Lower lobe of right lung (tissue), 2 donors: ENCODE measurements around the gene HRH3. TPM values are rescaled to one million over a fixed set of nuclear protein-coding genes. Genes with fewer than 3 reads are reported as not detected.

Experiments
- ATAC-seq, 2 donors: fragments of 200-7000 bp; cut with Tn5 transposase; one replicate each; pipeline ENCODE4 v1.9.1; 2020 to 2022; ENCODE audit warnings: mild to moderate bottlenecking in 2 of 2, moderate library complexity in 2 of 2
- DNase-seq: peaks from one replicate; pipeline ENCODE4 v3.0.0-alpha.2; 2020
- H3K27ac ChIP-seq: fragments of 200-600 bp; one replicate; pipeline ENCODE4 v1.8.0; 2022
- H3K27me3 ChIP-seq: fragments of 200-600 bp; one replicate; pipeline ENCODE4 v1.8.0; 2022; ENCODE audit warnings: low read depth
- H3K36me3 ChIP-seq: fragments of 200-600 bp; one replicate; pipeline ENCODE4 v1.8.0; 2022; ENCODE audit warnings: mild to moderate bottlenecking
- H3K4me1 ChIP-seq: fragments of 200-600 bp; one replicate; pipeline ENCODE4 v1.8.0; 2022
- H3K4me3 ChIP-seq: fragments of 200-600 bp; one replicate; pipeline ENCODE4 v1.8.0; 2022; ENCODE audit warnings: mild to moderate bottlenecking
- H3K9me3 ChIP-seq: fragments of 200-600 bp; one replicate; pipeline ENCODE4 v1.8.0; 2022
- CTCF ChIP-seq: fragments of 200-600 bp; IDR thresholded peaks from one replicate; pipeline ENCODE4 v1.8.0; 2022; ENCODE audit warnings: antibody characterized with exemption, mild to moderate bottlenecking
- intact Hi-C: fragments of 100-400 bp; cut with DNase I; formaldehyde crosslinking; loops from one replicate; pipeline ENCODE4 v1.11.0; 2022
- total RNA-seq: library from RNA; stranded (reverse); fragmentation: NEBNext Ultra II Directional; extraction: Animal tissue kit (Norgen Biotek cat#: 25700); gene quantifications from one replicate; pipeline ENCODE4 v1.2.1, GENCODE V29; 2021
- donor health status: DM: no; HTN: yes; CAD: no; lungs with severe emphysema.

The HRH3 gene
- total RNA-seq, 1 donor from 2014 or later, result not detected

GRCh38 chr20:62179162-62179504, 40.9 kb downstream of the HRH3 start:
- DNase-seq, result no peak
- intact Hi-C loops, result no loop called here
- ATAC-seq, result no peak
- peaks cover 43% of the 10 kb centered on the region for H3K36me3 ChIP-seq
- peaks cover 15% of the 10 kb centered on the region for H3K4me1 ChIP-seq
- H3K27ac ChIP-seq, result no peak overlapping the region
- H3K4me3 ChIP-seq, result no peak overlapping the region
- no peak for TF ChIP-seq CTCF
- H3K27me3 ChIP-seq, result no peaks in the 10 kb centered on the region
- H3K9me3 ChIP-seq, result no peaks in the 10 kb centered on the region

GRCh38 chr20:62178316-62179161, 41.5 kb downstream of the HRH3 start:
- TF ChIP-seq CTCF, result no peak
- no peaks in the 10 kb centered on the region for H3K9me3 ChIP-seq
- no peaks in the 10 kb centered on the region for H3K27me3 ChIP-seq
- no peak overlapping the region for H3K27ac ChIP-seq
- no peak overlapping the region for H3K4me3 ChIP-seq
- DNase-seq (no peak), ATAC-seq (no peak)
- peaks cover 9% of the 10 kb centered on the region for H3K4me1 ChIP-seq
- peaks cover 49% of the 10 kb centered on the region for H3K36me3 ChIP-seq
- intact Hi-C loops, result no loop called here

GRCh38 chr20:62177307-62177706, 42.8 kb downstream of the HRH3 start:
- Histone ChIP-seq H3K4me3 (no peak overlapping the region), H3K9me3 (no peaks in the 10 kb centered on the region), H3K36me3 (peaks cover 58% of the 10 kb centered on the region), H3K27me3 (no peaks in the 10 kb centered on the region), H3K4me1 (peaks cover 6% of the 10 kb centered on the region), H3K27ac (no peak overlapping the region)
- ATAC-seq (no peak), DNase-seq (no peak)
- intact Hi-C loops, result no loop called here
- TF ChIP-seq CTCF, result no peak

- DNase-seq (no peak), ATAC-seq (no peak)
- H3K9me3 ChIP-seq, result no peaks in the 10 kb centered on the region
- TF ChIP-seq CTCF, result no peak
- intact Hi-C loops, result no loop called here
- no peaks in the 10 kb centered on the region for H3K27me3 ChIP-seq
- H3K27ac ChIP-seq, result no peak overlapping the region
- H3K4me3 ChIP-seq, result no peak overlapping the region
- H3K36me3 ChIP-seq, result peaks cover 58% of the 10 kb centered on the region
- peaks cover 2% of the 10 kb centered on the region for H3K4me1 ChIP-seq
Measured at GRCh38 chr20:62176866-62177265, 43.2 kb downstream of the HRH3 start.

- no peak for TF ChIP-seq CTCF
- ATAC-seq (peak in 1 of 2 donors; percentile 28), DNase-seq (no peak)
- Histone ChIP-seq H3K36me3 (peaks cover 58% of the 10 kb centered on the region), H3K4me1 (no peaks in the 10 kb centered on the region), H3K4me3 (no peak overlapping the region), H3K9me3 (no peaks in the 10 kb centered on the region), H3K27ac (no peak overlapping the region), H3K27me3 (no peaks in the 10 kb centered on the region)
- intact Hi-C loops, result no loop called here
Measured at GRCh38 chr20:62175711-62176110, 44.4 kb downstream of the HRH3 start.
